Left ventricle myocardium inferior (tissue), 1 donor: ENCODE data around the gene FIGLA. TPM values are rescaled to one million over a fixed set of nuclear protein-coding genes. Genes with fewer than 3 reads are reported as not detected.

ENCODE experiments used
- DNase-seq: peaks from one replicate; pipeline ENCODE4 v3.0.0-alpha.2; 2020
- H3K27ac ChIP-seq: fragments of 200-600 bp; replicated peaks from 2 replicates; pipeline ENCODE4 v1.8.0; 2021
- H3K27me3 ChIP-seq: fragments of 200-600 bp; 2 replicates; pipeline ENCODE4 v1.8.0; 2021; ENCODE audit warnings: low read depth
- H3K36me3 ChIP-seq: fragments of 200-600 bp; 2 replicates; pipeline ENCODE4 v1.8.0; 2021
- H3K4me1 ChIP-seq: fragments of 200-600 bp; 2 replicates; pipeline ENCODE4 v1.8.0; 2021
- H3K4me3 ChIP-seq: fragments of 200-600 bp; 2 replicates; pipeline ENCODE4 v1.8.0; 2021; ENCODE audit warnings: mild to moderate bottlenecking, moderate library complexity
- H3K9me3 ChIP-seq: fragments of 200-600 bp; replicated peaks from 2 replicates; pipeline ENCODE4 v1.8.0; 2021
- intact Hi-C: fragments of 100-400 bp; cut with micrococcal nuclease; formaldehyde crosslinking; loops from one replicate; pipeline ENCODE4 v1.11.0; 2022
- total RNA-seq: library from RNA; stranded (reverse); fragmentation: NEBNext Ultra II Directional; extraction: Animal tissue kit (Norgen Biotek cat#: 25700); gene quantifications from one replicate; pipeline ENCODE4 v1.2.1, GENCODE V29; 2021
- TF ChIP-seq, protein P1 (sequence below): fragments of 200-600 bp; IDR thresholded peaks from 2 replicates; pipeline ENCODE4 v1.8.0; 2021; ENCODE audit warnings: antibody characterized with exemption, mild to moderate bottlenecking, borderline replicate concordance
- donor health status: DM: no; HTN: yes; CAD: no; lungs with severe emphysema.

The FIGLA gene
- total RNA-seq, 1 donor from 2014 or later, result not detected

GRCh38 chr2:70789304-70790135, 923 bp downstream of the FIGLA start:
- intact Hi-C loops, result no loop called here
- H3K27me3 ChIP-seq, result peaks cover 95% of the 10 kb centered on the region

GRCh38 chr2:70785137-70785911, 5.1 kb downstream of the FIGLA start:
- intact Hi-C loops, result no loop called here
- Histone ChIP-seq H3K4me1 (peaks cover 11% of the 10 kb centered on the region), H3K27ac (no peak overlapping the region), H3K9me3 (no peaks in the 10 kb centered on the region), H3K4me3 (no peak overlapping the region), H3K36me3 (no peaks in the 10 kb centered on the region), H3K27me3 (peaks cover 82% of the 10 kb centered on the region)
- DNase-seq, result no peak
- TF ChIP-seq, protein P1, sequence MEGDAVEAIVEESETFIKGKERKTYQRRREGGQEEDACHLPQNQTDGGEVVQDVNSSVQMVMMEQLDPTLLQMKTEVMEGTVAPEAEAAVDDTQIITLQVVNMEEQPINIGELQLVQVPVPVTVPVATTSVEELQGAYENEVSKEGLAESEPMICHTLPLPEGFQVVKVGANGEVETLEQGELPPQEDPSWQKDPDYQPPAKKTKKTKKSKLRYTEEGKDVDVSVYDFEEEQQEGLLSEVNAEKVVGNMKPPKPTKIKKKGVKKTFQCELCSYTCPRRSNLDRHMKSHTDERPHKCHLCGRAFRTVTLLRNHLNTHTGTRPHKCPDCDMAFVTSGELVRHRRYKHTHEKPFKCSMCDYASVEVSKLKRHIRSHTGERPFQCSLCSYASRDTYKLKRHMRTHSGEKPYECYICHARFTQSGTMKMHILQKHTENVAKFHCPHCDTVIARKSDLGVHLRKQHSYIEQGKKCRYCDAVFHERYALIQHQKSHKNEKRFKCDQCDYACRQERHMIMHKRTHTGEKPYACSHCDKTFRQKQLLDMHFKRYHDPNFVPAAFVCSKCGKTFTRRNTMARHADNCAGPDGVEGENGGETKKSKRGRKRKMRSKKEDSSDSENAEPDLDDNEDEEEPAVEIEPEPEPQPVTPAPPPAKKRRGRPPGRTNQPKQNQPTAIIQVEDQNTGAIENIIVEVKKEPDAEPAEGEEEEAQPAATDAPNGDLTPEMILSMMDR, result peak; percentile 55

More at GRCh38 chr2:70789304-70790135, 923 bp downstream of the FIGLA start:
- Histone ChIP-seq H3K9me3 (no peaks in the 10 kb centered on the region), H3K36me3 (no peaks in the 10 kb centered on the region), H3K27ac (no peak overlapping the region), H3K4me3 (peak overlapping the region; percentile 59), H3K4me1 (peaks cover 14% of the 10 kb centered on the region)
- DNase-seq, result peak; percentile 39
- TF ChIP-seq, protein P1, result peak; percentile 69

GRCh38 chr2:70784320-70784719, 6.1 kb downstream of the FIGLA start:
- TF ChIP-seq, protein P1, result no peak
- H3K4me1 ChIP-seq, result peaks cover 2% of the 10 kb centered on the region
- no peak overlapping the region for H3K27ac ChIP-seq
- intact Hi-C loops, result no loop called here
- H3K9me3 ChIP-seq, result no peaks in the 10 kb centered on the region
- no peak for DNase-seq
- no peak overlapping the region for H3K4me3 ChIP-seq
- H3K36me3 ChIP-seq, result no peaks in the 10 kb centered on the region
- peaks cover 79% of the 10 kb centered on the region for H3K27me3 ChIP-seq

DNA sequence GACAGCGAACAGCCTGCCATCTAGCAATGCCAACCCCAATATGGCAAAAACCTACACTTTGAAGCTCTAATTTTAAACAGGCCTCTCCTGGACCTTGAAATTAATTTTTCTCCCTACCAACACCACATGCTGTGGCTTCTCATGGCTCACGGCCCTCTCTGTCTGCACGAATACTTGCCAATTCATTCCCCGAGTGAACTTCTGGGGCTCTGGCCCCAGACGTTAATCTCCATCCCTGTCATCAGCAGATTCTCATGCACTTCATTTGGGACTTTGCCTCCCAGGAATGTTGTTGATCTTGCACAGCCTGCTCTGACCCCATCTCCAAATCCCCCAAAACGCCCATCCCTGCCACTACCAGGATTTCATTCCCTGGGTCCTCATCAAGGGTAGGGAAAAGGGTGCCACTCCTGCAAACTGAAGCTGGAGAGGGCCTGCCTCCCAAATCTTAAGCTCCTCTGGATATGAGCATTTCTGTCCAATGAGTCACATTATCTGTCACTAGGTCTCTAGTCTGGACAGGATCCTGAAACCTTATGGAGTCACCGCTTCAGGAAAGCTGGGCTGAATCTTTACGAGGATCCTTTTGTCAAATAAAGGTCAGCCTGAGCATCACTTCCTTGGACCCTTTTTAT, 10.4 kb downstream of the FIGLA start:
- Histone ChIP-seq H3K9me3 (no peaks in the 10 kb centered on the region), H3K27ac (no peak overlapping the region), H3K36me3 (no peaks in the 10 kb centered on the region), H3K27me3 (peaks cover 71% of the 10 kb centered on the region), H3K4me3 (no peak overlapping the region), H3K4me1 (no peaks in the 10 kb centered on the region)
- TF ChIP-seq, protein P1, result no peak
- no peak for DNase-seq
- intact Hi-C loops, result no loop called here

DNA sequence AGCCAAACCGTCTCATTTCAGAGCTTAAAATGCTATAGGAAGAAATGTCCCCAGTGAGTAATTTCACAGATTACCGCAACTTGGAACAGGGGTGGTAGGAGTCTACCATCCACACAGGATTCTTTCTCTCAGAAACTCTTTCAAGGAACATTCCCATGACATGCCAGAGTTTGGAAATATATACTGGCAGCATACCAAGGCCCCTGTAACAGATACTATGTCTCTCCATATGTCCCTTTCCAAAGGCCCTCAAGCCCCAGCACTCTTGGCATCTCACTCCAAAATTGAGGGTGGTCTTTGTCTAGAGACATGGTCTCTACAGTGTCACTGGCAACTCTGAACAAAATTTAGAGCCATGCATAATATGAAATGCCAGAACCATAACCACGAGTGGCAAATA, 11.0 kb downstream of the FIGLA start:
- TF ChIP-seq, protein P1, result no peak
- no peak for DNase-seq
- no peaks in the 10 kb centered on the region for H3K4me1 ChIP-seq
- no peak overlapping the region for H3K27ac ChIP-seq
- no peak overlapping the region for H3K4me3 ChIP-seq
- no peaks in the 10 kb centered on the region for H3K9me3 ChIP-seq
- H3K27me3 ChIP-seq, result peaks cover 76% of the 10 kb centered on the region
- intact Hi-C loops, result no loop called here
- H3K36me3 ChIP-seq, result no peaks in the 10 kb centered on the region
